HL-60 (cell line): ENCODE data around the gene ITSN2.

Source experiments
- DNase-seq, 2 experiments: peaks; one replicate each; pipeline ENCODE4 v3.0.0-alpha.2; 2010 to 2020; ENCODE audit warnings: low read depth in 1 of 2, low spot score in 1 of 2
- H3K27ac ChIP-seq: fragments of 250-450 bp; sonication (Bioruptor Pico); replicated peaks from 2 replicates; pipeline ENCODE4 v1.5.1; 2020; ENCODE audit warnings: mild to moderate bottlenecking, moderate library complexity
- H3K27me3 ChIP-seq: fragments of 250-450 bp; sonication (Bioruptor Pico); 2 replicates; pipeline ENCODE4 v1.5.1; 2021; ENCODE audit warnings: mild to moderate bottlenecking, moderate library complexity; ENCODE audit not compliant: insufficient read depth, poor library complexity, severe bottlenecking
- H3K4me3 ChIP-seq: replicated peaks from 2 replicates; pipeline ENCODE4 v1.5.1; 2011; ENCODE audit warnings: mild to moderate bottlenecking, control low read depth, low read length; ENCODE audit not compliant: insufficient read depth
- GABPA ChIP-seq: IDR thresholded peaks from 2 replicates; pipeline ENCODE4 v1.6.1; 2012; ENCODE audit warnings: low read depth
- POLR2AphosphoS5 ChIP-seq: IDR thresholded peaks from 2 replicates; pipeline ENCODE4 v1.6.1; 2012; ENCODE audit warnings: low read depth
- SPI1 ChIP-seq: IDR thresholded peaks from 2 replicates; pipeline ENCODE4 v1.6.1; 2012; ENCODE audit warnings: low read depth, mild to moderate bottlenecking, borderline replicate concordance
- TF ChIP-seq, protein P1 (sequence below): IDR thresholded peaks from 2 replicates; pipeline ENCODE4 v1.6.1; 2012; ENCODE audit warnings: low read depth; ENCODE audit not compliant: insufficient replicate concordance
- TF ChIP-seq, protein P2 (sequence below): IDR thresholded peaks from one replicate; pipeline ENCODE4 v1.5.1; 2011; ENCODE audit warnings: low read length, control low read depth, inconsistent platforms; ENCODE audit not compliant: insufficient read depth

The ITSN2 gene

DNA sequence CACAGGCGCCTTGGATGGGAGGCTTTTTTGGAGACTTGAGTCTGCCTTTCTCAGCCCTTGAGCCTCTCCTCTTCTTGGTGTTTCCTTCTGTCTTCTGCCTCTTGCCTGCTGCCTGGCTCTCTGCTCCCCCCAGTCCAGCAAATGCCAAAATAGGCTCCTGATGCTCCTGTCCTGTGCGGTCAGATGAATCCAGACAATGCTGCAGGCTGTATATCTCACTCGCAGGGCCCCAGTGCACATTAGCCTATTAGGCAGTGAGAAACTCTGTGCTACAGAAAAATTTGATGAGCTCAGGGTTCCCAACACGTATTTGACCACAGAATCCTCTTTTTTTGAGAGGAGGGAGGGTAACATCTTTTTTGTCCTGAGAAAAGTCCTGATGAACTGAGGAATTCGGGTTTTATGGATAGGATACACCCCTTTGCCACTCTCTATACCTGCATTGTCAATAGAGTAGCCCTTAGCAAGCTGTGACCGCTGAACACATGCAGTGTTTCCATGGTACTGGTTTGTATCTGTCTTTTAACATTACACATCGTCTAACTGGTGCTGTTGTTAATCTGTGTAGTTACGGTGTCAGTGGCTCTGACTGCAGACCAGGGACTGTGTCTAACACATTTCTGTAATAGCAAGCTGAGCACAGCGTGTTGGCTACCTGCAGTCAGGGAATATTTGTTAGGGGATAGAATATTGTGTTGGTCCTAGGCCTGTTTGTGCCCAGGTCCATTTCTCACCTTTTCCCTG is 134.7 kb downstream of the ITSN2 start:
- no peaks in the 10 kb centered on the region for H3K27me3 ChIP-seq
- TF ChIP-seq GABPA (no peak), SPI1 (no peak), POLR2AphosphoS5 (no peak)
- TF ChIP-seq, protein P1, sequence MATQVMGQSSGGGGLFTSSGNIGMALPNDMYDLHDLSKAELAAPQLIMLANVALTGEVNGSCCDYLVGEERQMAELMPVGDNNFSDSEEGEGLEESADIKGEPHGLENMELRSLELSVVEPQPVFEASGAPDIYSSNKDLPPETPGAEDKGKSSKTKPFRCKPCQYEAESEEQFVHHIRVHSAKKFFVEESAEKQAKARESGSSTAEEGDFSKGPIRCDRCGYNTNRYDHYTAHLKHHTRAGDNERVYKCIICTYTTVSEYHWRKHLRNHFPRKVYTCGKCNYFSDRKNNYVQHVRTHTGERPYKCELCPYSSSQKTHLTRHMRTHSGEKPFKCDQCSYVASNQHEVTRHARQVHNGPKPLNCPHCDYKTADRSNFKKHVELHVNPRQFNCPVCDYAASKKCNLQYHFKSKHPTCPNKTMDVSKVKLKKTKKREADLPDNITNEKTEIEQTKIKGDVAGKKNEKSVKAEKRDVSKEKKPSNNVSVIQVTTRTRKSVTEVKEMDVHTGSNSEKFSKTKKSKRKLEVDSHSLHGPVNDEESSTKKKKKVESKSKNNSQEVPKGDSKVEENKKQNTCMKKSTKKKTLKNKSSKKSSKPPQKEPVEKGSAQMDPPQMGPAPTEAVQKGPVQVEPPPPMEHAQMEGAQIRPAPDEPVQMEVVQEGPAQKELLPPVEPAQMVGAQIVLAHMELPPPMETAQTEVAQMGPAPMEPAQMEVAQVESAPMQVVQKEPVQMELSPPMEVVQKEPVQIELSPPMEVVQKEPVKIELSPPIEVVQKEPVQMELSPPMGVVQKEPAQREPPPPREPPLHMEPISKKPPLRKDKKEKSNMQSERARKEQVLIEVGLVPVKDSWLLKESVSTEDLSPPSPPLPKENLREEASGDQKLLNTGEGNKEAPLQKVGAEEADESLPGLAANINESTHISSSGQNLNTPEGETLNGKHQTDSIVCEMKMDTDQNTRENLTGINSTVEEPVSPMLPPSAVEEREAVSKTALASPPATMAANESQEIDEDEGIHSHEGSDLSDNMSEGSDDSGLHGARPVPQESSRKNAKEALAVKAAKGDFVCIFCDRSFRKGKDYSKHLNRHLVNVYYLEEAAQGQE: no peak
- TF ChIP-seq, protein P2, sequence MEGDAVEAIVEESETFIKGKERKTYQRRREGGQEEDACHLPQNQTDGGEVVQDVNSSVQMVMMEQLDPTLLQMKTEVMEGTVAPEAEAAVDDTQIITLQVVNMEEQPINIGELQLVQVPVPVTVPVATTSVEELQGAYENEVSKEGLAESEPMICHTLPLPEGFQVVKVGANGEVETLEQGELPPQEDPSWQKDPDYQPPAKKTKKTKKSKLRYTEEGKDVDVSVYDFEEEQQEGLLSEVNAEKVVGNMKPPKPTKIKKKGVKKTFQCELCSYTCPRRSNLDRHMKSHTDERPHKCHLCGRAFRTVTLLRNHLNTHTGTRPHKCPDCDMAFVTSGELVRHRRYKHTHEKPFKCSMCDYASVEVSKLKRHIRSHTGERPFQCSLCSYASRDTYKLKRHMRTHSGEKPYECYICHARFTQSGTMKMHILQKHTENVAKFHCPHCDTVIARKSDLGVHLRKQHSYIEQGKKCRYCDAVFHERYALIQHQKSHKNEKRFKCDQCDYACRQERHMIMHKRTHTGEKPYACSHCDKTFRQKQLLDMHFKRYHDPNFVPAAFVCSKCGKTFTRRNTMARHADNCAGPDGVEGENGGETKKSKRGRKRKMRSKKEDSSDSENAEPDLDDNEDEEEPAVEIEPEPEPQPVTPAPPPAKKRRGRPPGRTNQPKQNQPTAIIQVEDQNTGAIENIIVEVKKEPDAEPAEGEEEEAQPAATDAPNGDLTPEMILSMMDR: no peak
- no peak overlapping the region for H3K27ac ChIP-seq
- H3K4me3 ChIP-seq: no peak overlapping the region
- no peak for DNase-seq

DNA sequence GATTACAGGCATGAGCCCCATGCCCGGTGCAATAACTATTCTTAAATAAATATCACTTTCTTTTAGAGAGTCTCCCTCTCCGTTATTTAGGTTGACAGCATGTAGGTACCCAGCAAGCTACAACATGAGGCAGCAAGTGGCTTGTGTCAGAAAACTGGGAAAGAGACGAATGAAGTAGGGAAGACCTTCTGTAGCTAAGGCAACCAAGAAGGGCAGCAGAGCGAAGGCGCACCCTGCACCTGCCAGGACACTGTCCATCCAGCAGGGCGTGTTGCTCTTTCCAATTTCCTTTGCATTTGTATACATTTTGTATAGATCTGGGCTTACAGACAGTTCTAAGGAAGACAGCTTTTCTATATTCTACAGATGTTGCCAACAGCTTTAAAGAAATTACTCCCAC is 137.4 kb downstream of the ITSN2 start:
- no peak overlapping the region for H3K4me3 ChIP-seq
- no peaks in the 10 kb centered on the region for H3K27me3 ChIP-seq
- H3K27ac ChIP-seq: no peak overlapping the region
- TF ChIP-seq SPI1 (no peak), POLR2AphosphoS5 (no peak), GABPA (no peak)
- TF ChIP-seq, protein P1: no peak
- TF ChIP-seq, protein P2: no peak
- no peak for DNase-seq

DNA sequence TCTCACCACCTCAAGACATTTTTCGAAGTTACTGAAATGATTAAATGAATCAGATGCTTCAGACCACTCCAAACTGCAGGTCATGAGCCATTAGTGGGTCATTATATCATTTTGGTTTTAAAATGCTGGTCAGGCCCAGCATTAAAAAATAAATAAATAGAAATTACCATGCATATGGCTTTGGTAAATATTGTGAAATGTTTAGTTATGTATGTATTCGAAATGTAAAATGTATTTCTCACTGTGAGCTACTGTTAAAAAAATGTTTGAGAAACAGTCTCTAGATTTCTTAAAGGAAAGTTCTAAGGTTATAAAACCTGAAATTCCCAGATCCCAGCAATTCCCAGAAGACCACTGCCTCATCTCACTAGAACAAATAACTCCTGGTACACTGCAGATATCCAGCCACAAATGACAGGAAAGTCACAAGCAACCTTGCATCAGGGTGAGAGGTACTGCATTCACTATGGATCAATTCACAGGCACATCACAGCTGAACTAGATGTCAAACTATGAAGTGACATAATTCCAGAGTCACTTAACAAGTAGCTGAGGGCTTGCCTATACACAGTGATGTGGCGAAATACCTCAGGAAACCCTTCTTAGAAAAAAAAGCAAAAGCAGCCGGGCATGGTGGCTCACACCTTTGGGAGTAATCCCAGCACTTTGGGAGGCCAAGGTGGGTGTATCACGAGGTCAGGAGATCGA is 138.8 kb downstream of the ITSN2 start:
- TF ChIP-seq SPI1: no peak
- TF ChIP-seq POLR2AphosphoS5: no peak
- TF ChIP-seq, protein P1: no peak
- TF ChIP-seq, protein P2: no peak
- TF ChIP-seq GABPA: no peak

More for the DNA sequence above, 138.8 kb downstream of the ITSN2 start:
- H3K4me3 ChIP-seq: no peak overlapping the region
- H3K27me3 ChIP-seq: no peaks in the 10 kb centered on the region
- DNase-seq: no peak
- H3K27ac ChIP-seq: no peak overlapping the region
